Measurements from ENCODE around the gene ZNF302.

DNA sequence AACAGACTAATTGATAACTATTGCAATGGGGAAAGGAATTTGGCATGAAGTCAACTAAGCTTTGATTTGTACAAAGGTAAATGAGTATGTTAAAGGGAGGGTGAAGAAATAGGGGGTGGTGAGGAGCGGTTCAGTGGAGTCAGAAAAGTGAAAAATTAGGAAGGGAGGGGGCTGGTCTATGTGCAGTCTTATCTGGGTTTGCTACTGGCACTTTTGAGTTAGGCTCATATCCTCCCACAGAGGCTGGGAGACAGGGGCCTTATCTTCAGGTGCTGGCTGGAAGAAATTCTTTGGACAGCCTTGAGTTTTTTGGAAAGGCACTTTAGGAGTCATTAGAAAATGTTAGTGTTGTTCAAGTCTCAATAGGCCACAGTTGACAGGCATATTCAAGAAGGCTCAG, 11.1 kb downstream of the ZNF302 start:
- TF ChIP-seq EP300 (IDR thresholded peaks at IDR 0.05) (no peak), POLR2A (IDR thresholded peaks at IDR 0.05) (no peak)
- TF ChIP-seq, protein P1, sequence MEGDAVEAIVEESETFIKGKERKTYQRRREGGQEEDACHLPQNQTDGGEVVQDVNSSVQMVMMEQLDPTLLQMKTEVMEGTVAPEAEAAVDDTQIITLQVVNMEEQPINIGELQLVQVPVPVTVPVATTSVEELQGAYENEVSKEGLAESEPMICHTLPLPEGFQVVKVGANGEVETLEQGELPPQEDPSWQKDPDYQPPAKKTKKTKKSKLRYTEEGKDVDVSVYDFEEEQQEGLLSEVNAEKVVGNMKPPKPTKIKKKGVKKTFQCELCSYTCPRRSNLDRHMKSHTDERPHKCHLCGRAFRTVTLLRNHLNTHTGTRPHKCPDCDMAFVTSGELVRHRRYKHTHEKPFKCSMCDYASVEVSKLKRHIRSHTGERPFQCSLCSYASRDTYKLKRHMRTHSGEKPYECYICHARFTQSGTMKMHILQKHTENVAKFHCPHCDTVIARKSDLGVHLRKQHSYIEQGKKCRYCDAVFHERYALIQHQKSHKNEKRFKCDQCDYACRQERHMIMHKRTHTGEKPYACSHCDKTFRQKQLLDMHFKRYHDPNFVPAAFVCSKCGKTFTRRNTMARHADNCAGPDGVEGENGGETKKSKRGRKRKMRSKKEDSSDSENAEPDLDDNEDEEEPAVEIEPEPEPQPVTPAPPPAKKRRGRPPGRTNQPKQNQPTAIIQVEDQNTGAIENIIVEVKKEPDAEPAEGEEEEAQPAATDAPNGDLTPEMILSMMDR (IDR thresholded peaks at IDR 0.05), result no peak
